ENCODE measurements around the gene NEXN.

- TF ChIP-seq CTCF (IDR thresholded peaks at IDR 0.05; ENCODE audit: insufficient read depth, low read length) (no peak), POLR2AphosphoS5 (IDR thresholded peaks at IDR 0.05; ENCODE audit: low read depth) (no peak)
These were observed 88.1 kb downstream of the NEXN start for GRCh38 chr1:77976433-77977076.

Data from HL-60 (cell line).